ENCODE measurements around the gene UNC45A. TPM values are rescaled to one million over a fixed set of nuclear protein-coding genes. Genes with fewer than 3 reads are reported as not detected.

Gene UNC45A
- total and polyA plus RNA-seq, 2 of the 13 experiments (the other 11 are each of a cell fraction or from before 2014, with no cell fraction given): 33.8 to 39.7 TPM

- TF ChIP-seq ARNT2 (CRISPR knock-in tag; IDR thresholded peaks at IDR 0.05; ENCODE audit: low read depth): peak; percentile 91
- TF ChIP-seq JARID2 (CRISPR knock-in tag; IDR thresholded peaks at IDR 0.05; ENCODE audit: insufficient replicate concordance): no peak
- TF ChIP-seq EED (CRISPR knock-in tag; IDR thresholded peaks at IDR 0.05): no peak
- no peak for TF ChIP-seq CBX2 (IDR thresholded peaks at IDR 0.05; ENCODE audit: low read depth, low read length)
- TF ChIP-seq CBX2 (CRISPR knock-in tag; IDR thresholded peaks at IDR 0.05; ENCODE audit: low read depth): no peak
- TF ChIP-seq CC2D1A (CRISPR knock-in tag; IDR thresholded peaks at IDR 0.05): no peak
- TF ChIP-seq RELA (CRISPR knock-in tag; IDR thresholded peaks at IDR 0.05): peak; percentile 28; the same call in 1 of the 2 replicates
- TF ChIP-seq, protein P1, sequence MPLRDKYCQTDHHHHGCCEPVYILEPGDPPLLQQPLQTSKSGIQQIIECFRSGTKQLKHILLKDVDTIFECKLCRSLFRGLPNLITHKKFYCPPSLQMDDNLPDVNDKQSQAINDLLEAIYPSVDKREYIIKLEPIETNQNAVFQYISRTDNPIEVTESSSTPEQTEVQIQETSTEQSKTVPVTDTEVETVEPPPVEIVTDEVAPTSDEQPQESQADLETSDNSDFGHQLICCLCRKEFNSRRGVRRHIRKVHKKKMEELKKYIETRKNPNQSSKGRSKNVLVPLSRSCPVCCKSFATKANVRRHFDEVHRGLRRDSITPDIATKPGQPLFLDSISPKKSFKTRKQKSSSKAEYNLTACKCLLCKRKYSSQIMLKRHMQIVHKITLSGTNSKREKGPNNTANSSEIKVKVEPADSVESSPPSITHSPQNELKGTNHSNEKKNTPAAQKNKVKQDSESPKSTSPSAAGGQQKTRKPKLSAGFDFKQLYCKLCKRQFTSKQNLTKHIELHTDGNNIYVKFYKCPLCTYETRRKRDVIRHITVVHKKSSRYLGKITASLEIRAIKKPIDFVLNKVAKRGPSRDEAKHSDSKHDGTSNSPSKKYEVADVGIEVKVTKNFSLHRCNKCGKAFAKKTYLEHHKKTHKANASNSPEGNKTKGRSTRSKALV (CRISPR knock-in tag; IDR thresholded peaks at IDR 0.05): peak; percentile 77; the same call in 1 of the 2 replicates
- no peak for TF ChIP-seq KAT2B (IDR thresholded peaks at IDR 0.05; ENCODE audit: borderline replicate concordance, low read depth, low read length)
- TF ChIP-seq ZNF747 (CRISPR knock-in tag; IDR thresholded peaks at IDR 0.05; ENCODE audit: borderline replicate concordance): peak; percentile 83; the same call in 1 of the 2 replicates
- 0 out of 2 replicates have a peak, but pooled peaks have one; percentile 29 for TF ChIP-seq CAMTA2 (CRISPR knock-in tag; IDR thresholded peaks at IDR 0.05; ENCODE audit: borderline replicate concordance)
- TF ChIP-seq SOX5 (CRISPR knock-in tag; IDR thresholded peaks at IDR 0.05; ENCODE audit: borderline replicate concordance): peak; percentile 37; the same call in 1 of the 2 replicates
- peak; percentile 78; the same call in 1 of the 2 replicates for TF ChIP-seq MYC (CRISPR knock-in tag; IDR thresholded peaks at IDR 0.05; ENCODE audit: borderline replicate concordance)
- TF ChIP-seq HOXA3 (CRISPR knock-in tag; IDR thresholded peaks at IDR 0.05): peak; percentile 97
- no peak for TF ChIP-seq ZSCAN25 (CRISPR knock-in tag; IDR thresholded peaks at IDR 0.05)
- TF ChIP-seq XBP1 (CRISPR knock-in tag; IDR thresholded peaks at IDR 0.05): peak; percentile 39; the same call in 1 of the 2 replicates
- TF ChIP-seq ZBTB1 (CRISPR knock-in tag; IDR thresholded peaks at IDR 0.05; ENCODE audit: borderline replicate concordance): peak; percentile 93; the same call in 1 of the 2 replicates
- TF ChIP-seq PAF1 (CRISPR knock-in tag; IDR thresholded peaks at IDR 0.05): no peak
- no peak for TF ChIP-seq RARG (CRISPR knock-in tag; IDR thresholded peaks at IDR 0.05; ENCODE audit: low read depth)
- peak; percentile 98 for TF ChIP-seq SAP130 (CRISPR knock-in tag; IDR thresholded peaks at IDR 0.05; ENCODE audit: low read depth)
- peak; percentile 68 for TF ChIP-seq MED8 (CRISPR knock-in tag; IDR thresholded peaks at IDR 0.05; ENCODE audit: insufficient replicate concordance)
- TF ChIP-seq ZNF615 (CRISPR knock-in tag; IDR thresholded peaks at IDR 0.05; ENCODE audit: borderline replicate concordance): no peak
- peak; percentile 92 for TF ChIP-seq SIN3B (IDR thresholded peaks at IDR 0.05; ENCODE audit: low read length)
- TF ChIP-seq EP300 (IDR thresholded peaks at IDR 0.05; ENCODE audit: low read depth in 2 of 2, low read length in 2 of 2): 0 out of 4 replicates have a peak, but pooled peaks of 1 of the 2 experiments have one; percentile 55
- 0 out of 2 replicates have a peak, but pooled peaks have one; percentile 2 for TF ChIP-seq EP300 (CRISPR knock-in tag; IDR thresholded peaks at IDR 0.05; ENCODE audit: borderline replicate concordance)
- TF ChIP-seq ZNF674 (CRISPR knock-in tag; IDR thresholded peaks at IDR 0.05; ENCODE audit: low read depth): no peak
- TF ChIP-seq SKIL (CRISPR knock-in tag; IDR thresholded peaks at IDR 0.05; ENCODE audit: borderline replicate concordance): 0 out of 2 replicates have a peak, but pooled peaks have one; percentile 39
These were observed 59.6 kb downstream of the UNC45A start, which contains the start of gene PRC1 (continued) for GRCh38 chr15:90994417-90995311.

Measured in HepG2 (cell line).